ENCODE measurements around the gene ADAMTS16. TPM values are rescaled to one million over a fixed set of nuclear protein-coding genes. Genes with fewer than 3 reads are reported as not detected.

ADAMTS16 gene
- total RNA-seq, 2 experiments from 2014 or later, result not detected

DNA sequence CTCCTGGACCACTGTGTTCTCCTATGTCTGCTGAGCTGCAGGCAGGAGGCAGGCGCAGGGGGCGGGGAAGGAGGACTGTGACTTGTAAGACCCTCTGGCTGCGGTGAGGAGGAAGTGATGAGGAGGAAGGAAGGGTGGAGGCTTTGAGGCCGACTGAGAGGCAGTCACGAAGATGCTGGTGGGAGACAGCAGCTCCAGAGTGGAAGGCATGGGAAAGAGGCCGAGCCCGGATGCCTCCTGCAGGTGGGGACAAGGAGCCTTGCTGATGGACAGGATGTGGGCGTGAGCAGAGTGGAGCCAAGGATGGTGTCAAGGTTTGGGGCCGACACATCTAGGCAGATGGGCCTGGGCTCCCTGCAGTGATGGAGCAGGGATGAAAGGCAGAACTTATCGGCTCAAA, 208.0 kb downstream of the ADAMTS16 start:
- intact Hi-C loops (cut with DNase I, micrococcal nuclease), result no loop called here
- no peaks in the 10 kb centered on the region for H3K36me3 ChIP-seq (ENCODE audit: insufficient read depth, low read length)
- no peak overlapping the region for H3K27ac ChIP-seq (ENCODE audit: low read depth in 1 of 2, low read length in 2 of 2)
- H3K9me3 Mint-ChIP-seq, result peaks cover 2% of the 10 kb centered on the region
- ChIA-PET POLR2A (no interaction called here), CTCF (no interaction called here)
- DNase-seq, result no peak
- ATAC-seq (ENCODE audit: poor library complexity), result no peak
- no peaks in the 10 kb centered on the region for H3K4me1 ChIP-seq (ENCODE audit: insufficient read depth, low read length)
- no peaks in the 10 kb centered on the region for H3K36me3 Mint-ChIP-seq (ENCODE audit: low read depth)
- H3K27me3 Mint-ChIP-seq, result peaks cover 26% of the 10 kb centered on the region
- TF ChIP-seq, protein P1, sequence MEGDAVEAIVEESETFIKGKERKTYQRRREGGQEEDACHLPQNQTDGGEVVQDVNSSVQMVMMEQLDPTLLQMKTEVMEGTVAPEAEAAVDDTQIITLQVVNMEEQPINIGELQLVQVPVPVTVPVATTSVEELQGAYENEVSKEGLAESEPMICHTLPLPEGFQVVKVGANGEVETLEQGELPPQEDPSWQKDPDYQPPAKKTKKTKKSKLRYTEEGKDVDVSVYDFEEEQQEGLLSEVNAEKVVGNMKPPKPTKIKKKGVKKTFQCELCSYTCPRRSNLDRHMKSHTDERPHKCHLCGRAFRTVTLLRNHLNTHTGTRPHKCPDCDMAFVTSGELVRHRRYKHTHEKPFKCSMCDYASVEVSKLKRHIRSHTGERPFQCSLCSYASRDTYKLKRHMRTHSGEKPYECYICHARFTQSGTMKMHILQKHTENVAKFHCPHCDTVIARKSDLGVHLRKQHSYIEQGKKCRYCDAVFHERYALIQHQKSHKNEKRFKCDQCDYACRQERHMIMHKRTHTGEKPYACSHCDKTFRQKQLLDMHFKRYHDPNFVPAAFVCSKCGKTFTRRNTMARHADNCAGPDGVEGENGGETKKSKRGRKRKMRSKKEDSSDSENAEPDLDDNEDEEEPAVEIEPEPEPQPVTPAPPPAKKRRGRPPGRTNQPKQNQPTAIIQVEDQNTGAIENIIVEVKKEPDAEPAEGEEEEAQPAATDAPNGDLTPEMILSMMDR (IDR thresholded peaks at IDR 0.05), result no peak
- no peak overlapping the region for H3K27ac Mint-ChIP-seq
- no peak overlapping the region for H3K4me3 ChIP-seq (ENCODE audit: low read length)
- no peaks in the 10 kb centered on the region for H3K4me1 Mint-ChIP-seq (ENCODE audit: low read depth)
- H3K9me3 ChIP-seq (ENCODE audit: control insufficient read depth in 1 of 2, insufficient read depth in 1 of 2, low read length in 2 of 2), result peaks cover 0 to 3% of the 10 kb centered on the region in 2 experiments
- H3K4me3 Mint-ChIP-seq, result no peak overlapping the region
- H3K27me3 ChIP-seq (ENCODE audit: control insufficient read depth in 1 of 2, insufficient read depth in 2 of 2, low read length in 2 of 2), result peaks cover 0 to 3% of the 10 kb centered on the region in 2 experiments

DNA sequence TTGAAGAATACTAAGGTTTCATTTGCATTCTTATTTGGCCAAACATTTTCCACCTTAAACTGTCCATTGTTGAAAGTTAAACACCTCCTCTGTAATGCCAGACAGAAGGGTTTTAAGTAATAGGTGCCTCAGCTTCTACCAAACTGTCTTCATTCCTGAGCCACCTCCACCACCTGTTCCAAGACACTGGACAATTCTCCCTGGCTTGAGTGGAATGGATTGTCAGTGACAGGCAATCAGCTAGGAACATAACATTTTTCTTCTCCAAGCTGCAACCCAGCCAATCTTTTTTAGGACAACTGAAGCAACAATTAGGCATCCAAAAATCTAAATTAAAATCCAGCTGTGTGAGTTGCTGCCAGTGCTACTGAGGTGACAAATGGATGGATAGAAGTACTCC, 208.4 kb downstream of the ADAMTS16 start:
- ChIA-PET POLR2A (no interaction called here), CTCF (no interaction called here)
- H3K4me3 Mint-ChIP-seq, result no peak overlapping the region
- H3K36me3 Mint-ChIP-seq (ENCODE audit: low read depth), result no peaks in the 10 kb centered on the region
- H3K4me1 Mint-ChIP-seq (ENCODE audit: low read depth), result no peaks in the 10 kb centered on the region
- ATAC-seq (ENCODE audit: poor library complexity) (no peak), DNase-seq (no peak)
- H3K36me3 ChIP-seq (ENCODE audit: insufficient read depth, low read length), result no peaks in the 10 kb centered on the region
- intact Hi-C loops (cut with DNase I, micrococcal nuclease), result no loop called here
- H3K4me1 ChIP-seq (ENCODE audit: insufficient read depth, low read length), result no peaks in the 10 kb centered on the region
- peaks cover 0 to 3% of the 10 kb centered on the region in 2 experiments for H3K27me3 ChIP-seq (ENCODE audit: control insufficient read depth in 1 of 2, insufficient read depth in 2 of 2, low read length in 2 of 2)
- H3K9me3 ChIP-seq (ENCODE audit: control insufficient read depth in 1 of 2, insufficient read depth in 1 of 2, low read length in 2 of 2), result peaks cover 0 to 3% of the 10 kb centered on the region in 2 experiments
- H3K9me3 Mint-ChIP-seq, result peaks cover 2% of the 10 kb centered on the region
- TF ChIP-seq, protein P1 (IDR thresholded peaks at IDR 0.05), result no peak
- no peak overlapping the region for H3K27ac ChIP-seq (ENCODE audit: low read depth in 1 of 2, low read length in 2 of 2)
- H3K27me3 Mint-ChIP-seq, result peaks cover 26% of the 10 kb centered on the region
- H3K27ac Mint-ChIP-seq, result no peak overlapping the region
- H3K4me3 ChIP-seq (ENCODE audit: low read length), result no peak overlapping the region

DNA sequence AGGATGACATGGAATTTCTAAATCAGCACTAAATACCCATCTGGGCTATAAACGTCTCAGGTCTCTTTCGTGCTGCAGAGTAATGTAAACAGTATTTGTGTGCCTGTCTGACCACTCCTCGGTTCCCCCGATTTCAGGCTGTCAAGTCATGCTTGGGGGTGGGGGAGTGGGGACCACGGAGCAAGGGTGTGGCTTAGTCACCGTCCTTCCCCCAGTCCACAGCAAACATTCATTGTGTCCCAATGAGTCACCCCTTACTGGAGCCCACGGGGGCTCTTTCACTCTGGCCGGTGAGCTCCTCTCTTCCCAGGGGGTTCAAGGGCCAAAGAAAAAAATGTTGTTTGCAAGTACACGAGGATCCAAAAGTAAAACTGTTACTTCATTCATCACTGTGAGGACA, 210.0 kb downstream of the ADAMTS16 start:
- no peak overlapping the region for H3K27ac Mint-ChIP-seq
- H3K4me1 Mint-ChIP-seq (ENCODE audit: low read depth), result no peaks in the 10 kb centered on the region
- intact Hi-C loops (cut with DNase I, micrococcal nuclease), result no loop called here
- no peak for DNase-seq
- TF ChIP-seq, protein P1 (IDR thresholded peaks at IDR 0.05), result no peak
- H3K9me3 Mint-ChIP-seq, result no peaks in the 10 kb centered on the region
- no peak overlapping the region for H3K4me3 ChIP-seq (ENCODE audit: low read length)
- H3K36me3 ChIP-seq (ENCODE audit: insufficient read depth, low read length), result no peaks in the 10 kb centered on the region
- peaks cover 16% of the 10 kb centered on the region for H3K27me3 Mint-ChIP-seq
- POLR2A ChIA-PET, result no interaction called here
- no peak overlapping the region for H3K27ac ChIP-seq (ENCODE audit: low read depth in 1 of 2, low read length in 2 of 2)
- peaks cover 0 to 3% of the 10 kb centered on the region in 2 experiments for H3K9me3 ChIP-seq (ENCODE audit: control insufficient read depth in 1 of 2, insufficient read depth in 1 of 2, low read length in 2 of 2)
- no peak overlapping the region for H3K4me3 Mint-ChIP-seq
- no peaks in the 10 kb centered on the region for H3K36me3 Mint-ChIP-seq (ENCODE audit: low read depth)
- peaks cover 0 to 3% of the 10 kb centered on the region in 2 experiments for H3K27me3 ChIP-seq (ENCODE audit: control insufficient read depth in 1 of 2, insufficient read depth in 2 of 2, low read length in 2 of 2)
- H3K4me1 ChIP-seq (ENCODE audit: insufficient read depth, low read length), result no peaks in the 10 kb centered on the region
- no peak for ATAC-seq (ENCODE audit: poor library complexity)
- CTCF ChIA-PET, result no interaction called here

Measured in CD4-positive, alpha-beta T cell (primary cell).